DMS53 (cell line): Measurements from ENCODE around the gene PBX4.

ENCODE experiments used
- DNase-seq: peaks from one replicate; lab custom pipeline; 2025; lab: John Stamatoyannopoulos, UW

PBX4 gene

DNA sequence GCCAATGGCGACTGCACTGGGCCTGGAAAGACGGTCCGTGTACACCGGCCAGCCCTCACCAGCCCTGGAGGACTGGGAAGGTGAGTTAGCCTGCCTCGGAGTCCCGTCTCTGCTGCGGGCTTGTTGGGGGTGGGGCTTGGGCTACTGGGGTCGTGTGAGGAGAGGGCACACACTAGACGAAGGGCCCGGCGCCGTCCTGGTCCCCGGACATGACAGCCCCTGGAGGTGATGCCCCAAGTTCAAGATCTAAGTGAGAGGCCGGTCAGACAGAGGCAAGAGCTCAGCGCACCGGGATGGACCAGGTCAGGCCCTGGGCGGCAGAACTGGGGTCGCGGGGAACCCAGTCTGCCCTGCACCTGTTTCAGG is 78.8 kb downstream of the PBX4 start:
- no peak for DNase-seq

- DNase-seq: peak; percentile 37
These were observed 79.7 kb downstream of the PBX4 start for GRCh38 chr19:19538785-19539166.

GRCh38 chr19:19538061-19538784 is 80.3 kb downstream of the PBX4 start, which contains the start of gene CILP2:
Gene CILP2 (plus strand): TSS chr19:19538265. CDS start chr19:19538350, 85 bp downstream.
- DNase-seq: peak; percentile 38

- no peak for DNase-seq
These were observed 81.1 kb downstream of the PBX4 start for GRCh38 chr19:19537075-19538048.

DNA sequence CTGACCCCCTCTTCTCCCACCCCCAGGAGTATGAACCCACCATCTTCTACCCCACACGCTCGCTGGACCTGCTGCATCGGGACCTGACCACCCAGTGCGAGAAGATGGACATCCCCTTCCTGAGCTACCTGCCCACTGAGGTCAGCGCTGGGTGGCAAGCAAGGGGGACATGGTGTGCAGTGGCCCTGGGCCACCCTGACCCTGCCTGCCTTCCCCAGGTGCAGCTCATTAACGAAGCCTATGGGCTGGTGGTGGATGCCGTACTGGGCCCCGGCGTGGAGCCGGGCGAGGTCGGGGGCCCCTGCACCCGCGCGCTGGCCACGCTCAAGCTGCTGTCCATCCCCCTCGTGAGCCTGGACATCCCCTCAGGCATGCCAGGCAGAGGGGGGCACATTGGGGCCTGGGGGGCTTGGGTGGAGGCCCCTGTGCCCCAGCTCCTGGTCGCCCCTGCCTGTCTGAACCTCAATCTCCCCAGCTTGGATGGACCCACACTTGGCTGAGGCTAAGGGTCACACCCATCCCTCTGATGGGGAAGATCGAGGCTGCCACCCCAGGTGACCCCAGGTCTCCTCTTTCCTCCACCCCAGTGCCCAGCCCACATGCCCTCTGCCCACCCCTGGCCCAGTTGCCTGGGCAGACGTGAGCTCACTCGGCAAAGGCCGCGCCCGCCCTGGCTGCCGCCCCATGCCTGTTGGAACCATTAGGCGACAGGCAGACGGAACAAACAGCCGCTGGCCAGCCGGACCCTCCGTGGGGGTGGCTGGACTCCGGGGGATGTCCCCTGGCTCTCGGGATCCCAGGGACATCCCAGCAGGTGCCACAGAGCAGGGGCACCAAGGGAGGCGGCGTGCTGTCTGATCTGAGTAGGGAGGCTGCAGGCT is 82.9 kb downstream of the PBX4 start:
- DNase-seq: no peak

DNA sequence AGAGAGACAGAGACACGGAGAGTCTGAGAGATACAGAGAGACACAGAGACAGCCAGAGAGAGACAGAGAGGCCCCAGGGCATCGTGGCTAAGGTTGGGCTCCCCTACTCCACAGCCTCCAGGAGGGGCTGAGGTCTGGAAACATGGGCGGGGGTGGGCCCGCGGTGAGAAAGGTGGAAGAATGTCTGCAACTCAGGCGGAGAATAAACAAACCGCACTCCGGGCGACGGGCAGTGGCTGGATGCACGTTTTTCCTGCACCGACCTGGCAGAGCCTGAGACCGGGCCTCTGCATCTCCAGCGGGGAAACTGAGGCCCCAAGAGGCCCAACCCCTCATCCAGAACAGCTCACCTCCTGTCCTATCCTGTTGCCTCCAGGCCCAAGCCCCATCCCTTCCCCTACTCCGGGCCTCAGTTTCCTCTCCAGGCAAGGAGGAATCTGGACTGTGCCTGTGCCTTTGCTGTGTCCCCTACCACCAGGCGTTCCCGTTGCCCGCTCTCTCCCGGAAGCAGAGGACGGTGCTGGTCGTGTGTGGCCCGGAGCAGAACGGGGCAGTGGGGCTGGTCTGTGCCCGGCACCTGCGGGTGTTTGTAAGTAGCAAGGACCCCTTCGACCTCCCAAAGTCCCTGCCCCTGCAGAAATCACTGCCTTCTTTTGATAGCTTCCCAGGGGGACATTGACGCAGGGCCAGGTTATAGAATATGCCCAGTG is 83.8 kb downstream of the PBX4 start:
- DNase-seq: no peak

- no peak for DNase-seq
These were observed 84.6 kb downstream of the PBX4 start for GRCh38 chr19:19533841-19534240.

DNA sequence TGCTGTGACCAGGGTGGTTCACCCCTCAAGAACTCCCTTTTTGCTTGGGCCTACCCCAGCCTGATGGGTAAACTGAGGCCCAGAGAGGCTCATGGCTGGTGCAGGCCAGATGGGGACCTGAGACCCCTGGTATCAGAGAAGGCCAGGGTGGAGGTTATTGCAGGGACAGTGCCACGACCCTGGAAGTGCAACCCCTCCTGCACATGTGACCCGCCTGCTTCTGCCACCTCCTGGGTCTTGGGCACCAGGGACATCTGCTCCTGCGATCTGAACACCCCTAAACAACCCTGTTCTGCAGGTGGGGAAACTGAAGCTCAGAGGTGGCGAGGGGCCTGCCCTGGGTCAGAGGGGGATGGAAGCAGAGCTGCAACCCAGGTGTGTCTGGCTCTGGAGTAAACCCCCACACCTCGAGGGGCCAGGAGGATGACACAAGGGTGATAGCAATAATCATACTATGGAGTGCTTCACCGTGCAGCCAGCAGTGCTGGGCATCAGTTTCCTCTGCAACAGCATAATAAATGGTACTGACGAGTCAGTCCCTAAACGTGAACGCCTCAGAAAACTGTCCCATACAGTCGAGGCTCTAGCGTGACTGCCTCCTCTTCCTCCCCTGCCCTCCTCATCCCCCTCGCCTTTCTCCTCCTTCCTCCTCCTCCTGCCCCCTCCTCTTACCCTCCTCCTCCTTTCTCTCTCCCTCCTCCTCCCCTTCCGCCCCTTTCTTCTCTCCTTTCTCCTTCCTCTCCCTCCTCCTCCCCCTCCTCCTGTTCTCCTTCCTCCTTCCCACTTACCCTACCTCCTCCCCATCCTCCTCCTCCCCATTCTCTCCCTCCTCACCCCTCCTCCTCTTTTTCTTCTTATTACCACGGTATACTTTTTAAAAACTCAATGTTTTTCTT is 85.4 kb downstream of the PBX4 start:
- no peak for DNase-seq

- peak; percentile 80 for DNase-seq
These were observed 86.3 kb downstream of the PBX4 start for GRCh38 chr19:19531951-19532805.

DNA sequence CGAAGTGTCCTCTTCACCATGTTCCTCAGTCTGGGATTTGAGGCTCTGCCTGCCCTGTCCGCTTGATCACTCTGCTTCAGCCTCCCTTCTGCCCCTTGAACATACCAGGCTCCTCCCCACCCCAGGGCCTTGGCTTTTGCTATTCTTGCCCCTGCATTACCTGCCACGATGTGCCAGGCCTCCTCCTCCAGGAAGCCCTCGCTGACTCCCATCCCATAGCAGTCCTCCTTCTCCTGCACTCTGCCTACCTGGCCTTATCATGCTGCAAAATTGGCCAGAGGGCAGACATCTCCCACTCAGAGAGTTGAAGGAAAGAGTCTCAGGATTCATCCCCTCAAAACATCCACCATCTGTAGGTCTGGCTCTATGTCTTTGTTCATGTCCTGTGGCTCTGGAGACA is 87.6 kb downstream of the PBX4 start:
- no peak for DNase-seq

DNA sequence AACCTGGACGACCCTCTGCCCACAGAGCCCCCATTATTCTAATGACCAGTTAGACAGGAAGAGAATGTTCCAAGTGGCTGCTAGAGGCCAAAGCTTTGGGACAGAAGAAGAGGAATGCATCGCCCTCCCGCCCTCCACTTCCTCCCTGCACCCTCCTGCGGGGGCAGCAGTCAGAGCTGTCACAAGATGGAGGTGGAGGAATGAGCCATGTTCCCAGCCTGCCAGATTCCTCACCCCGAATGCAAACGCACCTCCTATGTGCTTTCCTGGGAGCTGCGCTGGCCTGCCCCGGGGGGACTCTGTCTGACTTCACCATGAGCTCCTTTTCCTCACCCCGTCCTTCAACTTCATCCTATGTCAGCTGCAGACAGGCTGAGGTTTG is 88.1 kb downstream of the PBX4 start:
- DNase-seq: no peak

GRCh38 chr19:19529783-19530422 is 88.6 kb downstream of the PBX4 start:
- DNase-seq: no peak

DNA sequence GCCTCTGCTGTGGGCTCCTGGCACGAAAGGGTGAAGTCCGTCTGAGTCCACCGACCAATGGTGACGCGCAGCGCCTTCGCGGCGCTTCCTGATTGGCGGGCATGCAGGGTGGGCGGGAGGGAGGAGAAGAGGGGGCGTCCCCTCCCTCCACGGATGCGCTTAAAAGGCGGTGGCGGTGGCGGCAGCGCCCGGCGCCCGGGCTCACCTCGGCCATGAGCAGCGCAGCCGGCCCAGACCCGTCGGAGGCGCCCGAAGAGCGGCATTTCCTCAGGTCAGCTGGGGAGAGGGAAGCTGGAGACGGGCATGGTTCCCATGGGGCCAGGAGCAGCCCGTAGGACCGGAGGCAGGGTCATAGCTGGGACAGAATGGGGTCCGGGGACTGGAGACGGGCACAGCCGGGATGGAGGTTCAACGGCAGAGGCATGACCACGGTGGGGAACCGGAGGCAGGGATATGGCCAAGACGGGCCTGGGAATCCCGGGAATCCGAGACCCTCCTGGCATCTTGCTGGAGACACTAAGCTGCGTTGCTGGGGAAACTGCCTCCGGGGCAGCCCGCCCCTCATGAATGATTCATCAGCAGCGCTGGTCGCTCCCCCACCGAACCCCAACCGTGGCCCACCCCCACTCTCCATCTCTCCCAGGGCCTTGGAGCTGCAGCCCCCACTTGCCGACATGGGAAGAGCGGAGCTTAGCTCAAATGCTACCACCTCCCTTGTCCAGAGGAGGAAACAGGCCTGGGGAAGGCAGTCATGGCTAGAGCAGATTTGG is 89.6 kb downstream of the PBX4 start, which contains the start of gene YJEFN3:
YJEFN3 (plus strand) TSS at position 191 of the 770 bp plus-strand sequence; CDS start at position 213, 22 bp downstream.
- DNase-seq: no peak

DNA sequence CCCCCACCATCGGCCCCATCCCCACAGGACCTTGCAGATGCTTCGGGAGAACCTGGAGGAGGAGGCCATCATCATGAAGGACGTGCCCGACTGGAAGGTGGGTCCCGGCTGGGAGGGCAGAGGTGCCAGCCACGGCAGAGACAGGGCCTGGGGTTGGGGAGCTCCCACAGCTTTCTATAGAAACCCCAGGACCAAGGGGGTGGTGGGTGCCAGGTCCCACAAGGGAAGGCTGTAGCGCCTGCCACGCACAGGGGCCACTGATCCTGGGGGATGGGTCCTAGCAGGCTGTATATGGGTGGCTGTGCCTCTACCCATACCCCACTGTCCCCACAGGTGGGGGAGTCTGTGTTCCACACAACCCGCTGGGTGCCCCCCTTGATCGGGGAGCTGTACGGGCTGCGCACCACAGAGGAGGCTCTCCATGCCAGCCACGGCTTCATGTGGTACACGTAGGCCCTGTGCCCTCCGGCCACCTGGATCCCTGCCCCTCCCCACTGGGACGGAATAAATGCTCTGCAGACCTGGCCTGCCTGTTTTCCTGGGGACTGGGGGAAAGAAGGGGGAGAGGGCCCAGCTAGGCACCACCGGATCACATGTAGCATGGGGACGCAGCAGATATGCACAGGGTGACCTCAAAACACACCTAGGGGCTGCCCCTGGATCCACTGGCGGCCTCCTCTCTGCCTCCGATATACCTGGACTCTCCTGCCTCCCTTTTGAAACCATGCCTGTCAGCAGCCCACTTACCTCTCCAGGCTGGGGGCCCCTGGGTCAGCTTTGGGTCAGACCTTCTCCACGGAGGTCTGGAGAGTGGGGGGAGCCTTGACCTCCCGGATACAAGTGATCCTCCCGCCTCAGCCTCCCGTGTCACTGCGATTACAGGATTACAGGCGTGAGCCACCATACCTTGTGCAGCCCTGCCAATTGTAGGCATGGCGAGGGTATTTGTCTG is 90.5 kb downstream of the PBX4 start:
- DNase-seq: no peak

- DNase-seq: no peak
These were observed 91.2 kb downstream of the PBX4 start for GRCh38 chr19:19527371-19527656.

DNA sequence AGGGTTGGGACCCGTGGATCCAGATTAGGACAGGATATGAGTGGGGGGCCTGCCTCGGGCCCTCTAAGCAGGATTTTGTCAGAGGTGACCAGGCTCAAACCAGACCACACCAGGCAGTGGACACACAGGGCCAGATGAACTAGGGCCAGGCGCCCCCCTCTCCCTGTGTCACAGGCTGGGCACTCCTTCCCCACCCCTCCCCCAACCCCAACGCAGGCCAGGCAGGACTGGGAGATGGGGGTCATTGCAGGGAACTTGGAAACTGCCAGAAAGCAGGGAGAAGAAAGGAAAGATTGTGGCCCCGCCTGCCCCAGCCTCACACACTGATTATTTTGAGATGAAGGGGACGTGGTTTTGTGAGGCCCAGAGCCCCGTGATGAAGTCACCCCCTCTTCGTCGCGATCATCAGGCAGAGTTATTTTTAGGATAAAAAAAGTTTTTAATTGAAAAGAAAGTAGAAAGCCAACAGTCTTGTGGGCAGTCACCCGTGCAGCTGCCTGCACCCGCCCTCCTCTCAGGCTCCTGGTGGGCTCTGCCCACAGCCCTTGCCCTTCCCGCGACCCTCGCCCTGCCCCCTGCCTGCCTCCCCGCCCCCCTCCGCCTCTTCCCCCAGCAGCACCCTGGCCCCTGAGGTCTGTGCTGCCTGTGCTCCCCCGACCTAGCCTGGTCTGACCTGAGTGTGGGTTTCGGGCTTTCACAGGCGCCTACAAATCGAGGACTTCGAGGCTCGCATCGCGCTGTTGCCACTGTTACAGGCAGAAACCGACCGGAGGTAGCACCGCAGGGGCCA is 91.7 kb downstream of the PBX4 start:
- no peak for DNase-seq
